ENCODE measurements around the gene FGF22.

Gene FGF22

GRCh38 chr19:639253-640160 lies at the start of gene FGF22:
Gene FGF22 (plus strand): TSS chr19:639879. CDS start chr19:639926, 47 bp downstream.
- Histone ChIP-seq H3K27ac (no peak within 1 kb of the TSS), H3K9ac (ENCODE audit: insufficient read length) (no peak within 1 kb of the TSS), H3K4me3 (peak within 1 kb of the TSS; percentile 77)

DNA sequence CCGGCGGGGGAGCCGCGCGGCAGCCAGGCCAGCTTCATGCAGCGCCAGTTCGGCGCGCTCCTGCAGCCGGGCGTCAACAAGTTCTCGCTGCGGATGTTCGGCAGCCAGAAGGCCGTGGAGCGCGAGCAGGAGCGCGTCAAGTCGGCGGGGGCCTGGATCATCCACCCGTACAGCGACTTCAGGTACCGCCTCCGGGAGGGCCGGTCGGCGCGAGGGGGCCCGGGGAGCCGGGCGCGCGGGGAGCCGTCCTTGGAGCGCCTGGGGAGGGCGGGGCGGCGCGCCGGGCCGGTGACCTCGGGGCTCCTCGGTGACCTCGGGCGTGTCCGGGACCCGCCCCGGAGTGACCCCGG lies 49.3 kb upstream of the FGF22 start:
- no peak for TF ChIP-seq FOXP2 (optimal IDR thresholded peaks at IDR 0.05; ENCODE audit: control extremely low read depth, extremely low read length, insufficient read depth)
- no peak for TF ChIP-seq POLR2AphosphoS5 (IDR thresholded peaks at IDR 0.05; ENCODE audit: borderline replicate concordance, low read depth, low read length)
- no peak for TF ChIP-seq EZH2 (IDR thresholded peaks at IDR 0.05)
- DNase-seq (ENCODE audit: low read depth, low spot score) = no peak
- no peak overlapping the region for H3K27ac ChIP-seq
- no peak overlapping the region for H3K9ac ChIP-seq (ENCODE audit: insufficient read length)
- peak overlapping the region; percentile 52 for H3K4me3 ChIP-seq
- H3K36me3 ChIP-seq (ENCODE audit: insufficient read depth, low read length) = no peaks in the 10 kb centered on the region
- H3K9me3 ChIP-seq (ENCODE audit: low read depth, low read length) = no peaks in the 10 kb centered on the region

More at GRCh38 chr19:639253-640160, at the start of gene FGF22:
- no peak for DNase-seq (ENCODE audit: low read depth, low spot score)
- H3K36me3 ChIP-seq (ENCODE audit: insufficient read depth, low read length) = no peaks in the 10 kb centered on the region
- TF ChIP-seq POLR2AphosphoS5 (IDR thresholded peaks at IDR 0.05; ENCODE audit: borderline replicate concordance, low read depth, low read length) = no peak
- TF ChIP-seq EZH2 (IDR thresholded peaks at IDR 0.05) = no peak
- no peak for TF ChIP-seq FOXP2 (optimal IDR thresholded peaks at IDR 0.05; ENCODE audit: control extremely low read depth, extremely low read length, insufficient read depth)
- H3K9me3 ChIP-seq (ENCODE audit: low read depth, low read length) = no peaks in the 10 kb centered on the region

DNA sequence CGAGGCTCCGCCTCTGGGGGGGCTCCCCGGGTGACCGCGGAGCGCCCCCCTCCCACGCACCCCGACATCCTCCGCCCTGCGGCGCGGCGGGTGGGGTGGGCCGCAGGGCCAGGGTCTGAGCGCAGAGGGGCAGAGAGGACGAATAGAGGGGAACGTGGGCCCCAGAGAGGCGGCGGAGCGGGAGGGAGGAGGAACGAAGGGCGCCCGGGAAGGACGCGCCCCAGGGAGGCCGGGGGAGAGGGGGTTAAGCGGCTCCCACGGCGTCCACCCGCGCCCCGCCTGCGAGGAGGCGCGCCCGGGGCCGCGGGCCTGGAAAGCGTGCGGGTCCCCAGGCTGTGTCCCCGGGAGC lies 49.0 kb upstream of the FGF22 start:
- peak overlapping the region; percentile 52 for H3K4me3 ChIP-seq
- no peak for DNase-seq (ENCODE audit: low read depth, low spot score)
- H3K9ac ChIP-seq (ENCODE audit: insufficient read length) = no peak overlapping the region
- H3K9me3 ChIP-seq (ENCODE audit: low read depth, low read length) = no peaks in the 10 kb centered on the region
- no peak overlapping the region for H3K27ac ChIP-seq
- H3K36me3 ChIP-seq (ENCODE audit: insufficient read depth, low read length) = no peaks in the 10 kb centered on the region
- no peak for TF ChIP-seq FOXP2 (optimal IDR thresholded peaks at IDR 0.05; ENCODE audit: control extremely low read depth, extremely low read length, insufficient read depth)
- TF ChIP-seq POLR2AphosphoS5 (IDR thresholded peaks at IDR 0.05; ENCODE audit: borderline replicate concordance, low read depth, low read length) = no peak
- no peak for TF ChIP-seq EZH2 (IDR thresholded peaks at IDR 0.05)

GRCh38 chr19:591099-591958 lies 48.4 kb upstream of the FGF22 start:
- Histone ChIP-seq H3K36me3 (ENCODE audit: insufficient read depth, low read length) (no peaks in the 10 kb centered on the region), H3K9me3 (ENCODE audit: low read depth, low read length) (no peaks in the 10 kb centered on the region), H3K9ac (ENCODE audit: insufficient read length) (no peak overlapping the region), H3K4me3 (no peak overlapping the region), H3K27ac (no peak overlapping the region)
- TF ChIP-seq FOXP2 (optimal IDR thresholded peaks at IDR 0.05; ENCODE audit: control extremely low read depth, extremely low read length, insufficient read depth) = no peak
- no peak for TF ChIP-seq EZH2 (IDR thresholded peaks at IDR 0.05)
- TF ChIP-seq POLR2AphosphoS5 (IDR thresholded peaks at IDR 0.05; ENCODE audit: borderline replicate concordance, low read depth, low read length) = no peak
- no peak for DNase-seq (ENCODE audit: low read depth, low spot score)

- H3K36me3 ChIP-seq (ENCODE audit: insufficient read depth, low read length) = no peaks in the 10 kb centered on the region
- no peak for TF ChIP-seq FOXP2 (optimal IDR thresholded peaks at IDR 0.05; ENCODE audit: control extremely low read depth, extremely low read length, insufficient read depth)
- no peak for TF ChIP-seq EZH2 (IDR thresholded peaks at IDR 0.05)
- no peak for TF ChIP-seq POLR2AphosphoS5 (IDR thresholded peaks at IDR 0.05; ENCODE audit: borderline replicate concordance, low read depth, low read length)
- H3K27ac ChIP-seq = no peak overlapping the region
- H3K4me3 ChIP-seq = no peak overlapping the region
- DNase-seq (ENCODE audit: low read depth, low spot score) = no peak
- H3K9me3 ChIP-seq (ENCODE audit: low read depth, low read length) = no peaks in the 10 kb centered on the region
- H3K9ac ChIP-seq (ENCODE audit: insufficient read length) = no peak overlapping the region
Observed at GRCh38 chr19:592101-592500, 47.6 kb upstream of the FGF22 start.

- no peak for TF ChIP-seq POLR2AphosphoS5 (IDR thresholded peaks at IDR 0.05; ENCODE audit: borderline replicate concordance, low read depth, low read length)
- no peak for TF ChIP-seq EZH2 (IDR thresholded peaks at IDR 0.05)
- no peak for TF ChIP-seq FOXP2 (optimal IDR thresholded peaks at IDR 0.05; ENCODE audit: control extremely low read depth, extremely low read length, insufficient read depth)
- H3K27ac ChIP-seq = no peak overlapping the region
- H3K4me3 ChIP-seq = no peak overlapping the region
- H3K9me3 ChIP-seq (ENCODE audit: low read depth, low read length) = no peaks in the 10 kb centered on the region; the same call in 1 of the 2 replicates
- H3K36me3 ChIP-seq (ENCODE audit: insufficient read depth, low read length) = no peaks in the 10 kb centered on the region
- H3K9ac ChIP-seq (ENCODE audit: insufficient read length) = no peak overlapping the region
- DNase-seq (ENCODE audit: low read depth, low spot score) = no peak
Observed at GRCh38 chr19:593055-593454, 46.6 kb upstream of the FGF22 start.

- Histone ChIP-seq H3K36me3 (ENCODE audit: insufficient read depth, low read length) (no peaks in the 10 kb centered on the region), H3K27ac (no peak overlapping the region), H3K4me3 (no peak overlapping the region), H3K9me3 (ENCODE audit: low read depth, low read length) (no peaks in the 10 kb centered on the region; the same call in 1 of the 2 replicates), H3K9ac (ENCODE audit: insufficient read length) (no peak overlapping the region)
- DNase-seq (ENCODE audit: low read depth, low spot score) = no peak
- TF ChIP-seq POLR2AphosphoS5 (IDR thresholded peaks at IDR 0.05; ENCODE audit: borderline replicate concordance, low read depth, low read length) (no peak), FOXP2 (optimal IDR thresholded peaks at IDR 0.05; ENCODE audit: control extremely low read depth, extremely low read length, insufficient read depth) (no peak), EZH2 (IDR thresholded peaks at IDR 0.05) (no peak)
Observed at GRCh38 chr19:593505-593904, 46.2 kb upstream of the FGF22 start.

DNA sequence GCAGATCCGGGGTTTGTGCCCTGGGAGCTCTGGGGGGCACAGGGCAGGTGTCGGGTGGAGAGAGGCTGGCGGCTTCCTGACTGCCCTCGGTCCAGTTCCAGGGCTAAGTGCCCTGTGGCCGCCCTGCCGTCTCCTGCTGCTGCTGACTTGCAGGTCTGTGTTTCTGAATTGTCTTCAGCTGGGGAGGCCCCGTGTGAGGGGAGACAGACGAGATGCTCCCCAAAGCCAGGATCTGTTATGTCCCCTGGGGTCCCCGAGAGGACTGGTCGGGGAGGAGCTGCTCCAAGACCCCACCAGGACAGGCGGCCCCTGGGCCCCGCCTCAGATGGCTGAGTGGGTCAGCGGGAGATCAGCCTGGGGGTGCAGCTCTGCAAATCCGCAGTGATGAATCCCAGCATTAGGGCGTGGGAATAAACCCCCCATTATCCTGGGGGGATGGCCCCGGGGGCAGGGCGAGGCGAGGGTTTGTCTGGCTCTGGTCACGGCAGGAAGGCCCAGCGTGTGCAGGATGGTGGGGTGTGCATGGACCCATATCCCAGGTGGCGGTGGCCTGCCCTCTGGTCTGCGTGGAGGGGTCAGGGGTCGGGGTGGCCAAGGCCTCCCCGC lies 45.3 kb upstream of the FGF22 start:
- no peak overlapping the region for H3K9ac ChIP-seq (ENCODE audit: insufficient read length)
- H3K36me3 ChIP-seq (ENCODE audit: insufficient read depth, low read length) = no peaks in the 10 kb centered on the region
- DNase-seq (ENCODE audit: low read depth, low spot score) = no peak
- no peak overlapping the region for H3K27ac ChIP-seq
- no peak for TF ChIP-seq POLR2AphosphoS5 (IDR thresholded peaks at IDR 0.05; ENCODE audit: borderline replicate concordance, low read depth, low read length)
- no peak for TF ChIP-seq FOXP2 (optimal IDR thresholded peaks at IDR 0.05; ENCODE audit: control extremely low read depth, extremely low read length, insufficient read depth)
- TF ChIP-seq EZH2 (IDR thresholded peaks at IDR 0.05) = no peak
- H3K9me3 ChIP-seq (ENCODE audit: low read depth, low read length) = no peaks in the 10 kb centered on the region; the same call in 1 of the 2 replicates
- no peak overlapping the region for H3K4me3 ChIP-seq

All from SK-N-MC (cell line).